HL-60 (cell line): Measurements from ENCODE around the gene SPART.

Experiments
- DNase-seq, 2 experiments: peaks; one replicate each; pipeline ENCODE4 v3.0.0-alpha.2; 2010 to 2020; ENCODE audit warnings: low read depth in 1 of 2, low spot score in 1 of 2
- H3K27ac ChIP-seq: fragments of 250-450 bp; sonication (Bioruptor Pico); replicated peaks from 2 replicates; pipeline ENCODE4 v1.5.1; 2020; ENCODE audit warnings: mild to moderate bottlenecking, moderate library complexity
- H3K27me3 ChIP-seq: fragments of 250-450 bp; sonication (Bioruptor Pico); 2 replicates; pipeline ENCODE4 v1.5.1; 2021; ENCODE audit warnings: mild to moderate bottlenecking, moderate library complexity; ENCODE audit not compliant: insufficient read depth, poor library complexity, severe bottlenecking
- H3K4me3 ChIP-seq: replicated peaks from 2 replicates; pipeline ENCODE4 v1.5.1; 2011; ENCODE audit warnings: mild to moderate bottlenecking, control low read depth, low read length; ENCODE audit not compliant: insufficient read depth
- GABPA ChIP-seq: IDR thresholded peaks from 2 replicates; pipeline ENCODE4 v1.6.1; 2012; ENCODE audit warnings: low read depth
- POLR2AphosphoS5 ChIP-seq: IDR thresholded peaks from 2 replicates; pipeline ENCODE4 v1.6.1; 2012; ENCODE audit warnings: low read depth
- SPI1 ChIP-seq: IDR thresholded peaks from 2 replicates; pipeline ENCODE4 v1.6.1; 2012; ENCODE audit warnings: low read depth, mild to moderate bottlenecking, borderline replicate concordance
- long read RNA-seq: library from polyadenylated mRNA; unstranded; transcript quantifications from one replicate; pipeline ENCODE4 v2.0.0, GENCODE V29; 2020
- TF ChIP-seq, protein P1 (sequence below): IDR thresholded peaks from one replicate; pipeline ENCODE4 v1.5.1; 2011; ENCODE audit warnings: low read length, control low read depth, inconsistent platforms; ENCODE audit not compliant: insufficient read depth
- TF ChIP-seq, protein P2 (sequence below): IDR thresholded peaks from 2 replicates; pipeline ENCODE4 v1.6.1; 2012; ENCODE audit warnings: low read depth; ENCODE audit not compliant: insufficient replicate concordance

SPART gene, protein sequence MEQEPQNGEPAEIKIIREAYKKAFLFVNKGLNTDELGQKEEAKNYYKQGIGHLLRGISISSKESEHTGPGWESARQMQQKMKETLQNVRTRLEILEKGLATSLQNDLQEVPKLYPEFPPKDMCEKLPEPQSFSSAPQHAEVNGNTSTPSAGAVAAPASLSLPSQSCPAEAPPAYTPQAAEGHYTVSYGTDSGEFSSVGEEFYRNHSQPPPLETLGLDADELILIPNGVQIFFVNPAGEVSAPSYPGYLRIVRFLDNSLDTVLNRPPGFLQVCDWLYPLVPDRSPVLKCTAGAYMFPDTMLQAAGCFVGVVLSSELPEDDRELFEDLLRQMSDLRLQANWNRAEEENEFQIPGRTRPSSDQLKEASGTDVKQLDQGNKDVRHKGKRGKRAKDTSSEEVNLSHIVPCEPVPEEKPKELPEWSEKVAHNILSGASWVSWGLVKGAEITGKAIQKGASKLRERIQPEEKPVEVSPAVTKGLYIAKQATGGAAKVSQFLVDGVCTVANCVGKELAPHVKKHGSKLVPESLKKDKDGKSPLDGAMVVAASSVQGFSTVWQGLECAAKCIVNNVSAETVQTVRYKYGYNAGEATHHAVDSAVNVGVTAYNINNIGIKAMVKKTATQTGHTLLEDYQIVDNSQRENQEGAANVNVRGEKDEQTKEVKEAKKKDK
- long read RNA-seq, full-length matches to known transcripts = 590 of 726 reads
- long read RNA-seq, partial matches to known transcripts = 33 of 726 reads
- long read RNA-seq, other reads (novel, unspliced or antisense) = 103 of 726 reads

DNA sequence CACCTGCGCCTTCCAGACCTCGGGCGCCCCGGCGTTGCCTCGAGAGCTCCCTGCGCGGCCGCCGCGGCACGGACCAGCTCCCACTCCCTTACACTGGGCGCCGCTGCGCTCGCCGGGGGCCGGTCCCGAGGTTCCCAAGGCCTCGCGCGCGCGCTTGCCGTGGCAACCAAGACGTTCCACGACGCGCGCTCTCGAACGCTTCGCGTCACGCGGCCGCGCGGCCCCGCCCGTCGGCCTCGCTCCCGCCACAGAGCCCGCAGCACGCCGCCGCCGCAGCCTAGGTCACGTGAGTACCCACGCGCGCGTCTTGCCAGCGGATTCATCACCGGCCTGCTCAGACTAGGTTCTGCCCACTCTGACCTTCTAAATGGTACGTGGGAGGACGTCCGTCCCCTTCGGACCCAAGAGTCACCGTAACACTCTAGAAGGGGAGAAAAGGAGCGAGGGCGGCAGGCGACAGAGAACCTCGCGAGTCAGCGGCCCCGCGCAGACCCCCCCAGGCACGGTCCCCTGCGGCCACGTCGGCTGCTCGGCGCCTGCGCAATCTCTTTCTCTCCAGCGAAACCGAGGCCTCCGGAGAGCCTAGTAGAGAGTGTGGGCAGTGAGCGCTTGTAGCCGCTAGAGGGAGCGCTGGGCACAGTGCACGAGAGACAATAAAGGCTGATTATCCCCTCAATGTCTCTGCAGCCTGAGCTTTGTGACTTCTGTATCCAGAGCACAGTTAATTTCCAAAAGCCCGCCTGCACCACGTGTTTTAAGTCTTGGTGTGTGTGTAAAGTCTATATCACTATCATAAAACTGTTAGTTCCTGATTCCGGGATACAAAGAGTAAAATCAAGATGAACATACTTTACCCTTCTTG is at the start of gene SPART:
TSS of gene SPART (minus strand) at position 173 of the 862 bp plus-strand sequence. CDS start 10,564 bp downstream, outside the sequence.
- no peaks in the 10 kb centered on the region for H3K27me3 ChIP-seq
- TF ChIP-seq, protein P1, sequence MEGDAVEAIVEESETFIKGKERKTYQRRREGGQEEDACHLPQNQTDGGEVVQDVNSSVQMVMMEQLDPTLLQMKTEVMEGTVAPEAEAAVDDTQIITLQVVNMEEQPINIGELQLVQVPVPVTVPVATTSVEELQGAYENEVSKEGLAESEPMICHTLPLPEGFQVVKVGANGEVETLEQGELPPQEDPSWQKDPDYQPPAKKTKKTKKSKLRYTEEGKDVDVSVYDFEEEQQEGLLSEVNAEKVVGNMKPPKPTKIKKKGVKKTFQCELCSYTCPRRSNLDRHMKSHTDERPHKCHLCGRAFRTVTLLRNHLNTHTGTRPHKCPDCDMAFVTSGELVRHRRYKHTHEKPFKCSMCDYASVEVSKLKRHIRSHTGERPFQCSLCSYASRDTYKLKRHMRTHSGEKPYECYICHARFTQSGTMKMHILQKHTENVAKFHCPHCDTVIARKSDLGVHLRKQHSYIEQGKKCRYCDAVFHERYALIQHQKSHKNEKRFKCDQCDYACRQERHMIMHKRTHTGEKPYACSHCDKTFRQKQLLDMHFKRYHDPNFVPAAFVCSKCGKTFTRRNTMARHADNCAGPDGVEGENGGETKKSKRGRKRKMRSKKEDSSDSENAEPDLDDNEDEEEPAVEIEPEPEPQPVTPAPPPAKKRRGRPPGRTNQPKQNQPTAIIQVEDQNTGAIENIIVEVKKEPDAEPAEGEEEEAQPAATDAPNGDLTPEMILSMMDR = peak; percentile 95
- TF ChIP-seq POLR2AphosphoS5 (peak; percentile 80), GABPA (no peak)
- peak; percentile 93 to 96 for DNase-seq
- peak within 1 kb of the TSS; percentile 96 for H3K27ac ChIP-seq
- peak within 1 kb of the TSS; percentile 83 for H3K4me3 ChIP-seq

DNA sequence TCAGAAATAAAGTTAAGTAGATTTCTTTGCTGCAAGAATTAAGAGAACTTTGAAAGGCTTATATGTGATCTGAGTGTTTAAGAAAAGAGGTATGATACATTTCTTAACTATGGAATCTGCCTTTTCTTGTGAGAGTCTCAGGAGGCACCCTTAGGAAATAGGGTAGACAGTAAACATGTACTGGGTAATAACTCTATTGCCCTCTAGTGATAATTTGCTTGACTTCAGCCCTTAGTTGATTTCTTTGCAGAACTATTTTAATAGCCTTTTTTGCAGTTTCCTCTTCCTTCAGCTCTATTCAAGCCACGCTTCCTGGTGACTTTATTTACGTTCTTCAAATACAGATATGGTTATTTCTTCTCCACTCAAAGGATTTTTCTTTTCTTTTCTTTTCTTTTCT is 49.1 kb upstream of the SPART start:
- peak in 1 of 2 experiments; percentile 44 for DNase-seq
- Histone ChIP-seq H3K27me3 (no peaks in the 10 kb centered on the region), H3K4me3 (no peak overlapping the region), H3K27ac (no peak overlapping the region)
- TF ChIP-seq, protein P1 = peak; percentile 33
- TF ChIP-seq SPI1 (no peak), POLR2AphosphoS5 (no peak), GABPA (no peak)
- TF ChIP-seq, protein P2, sequence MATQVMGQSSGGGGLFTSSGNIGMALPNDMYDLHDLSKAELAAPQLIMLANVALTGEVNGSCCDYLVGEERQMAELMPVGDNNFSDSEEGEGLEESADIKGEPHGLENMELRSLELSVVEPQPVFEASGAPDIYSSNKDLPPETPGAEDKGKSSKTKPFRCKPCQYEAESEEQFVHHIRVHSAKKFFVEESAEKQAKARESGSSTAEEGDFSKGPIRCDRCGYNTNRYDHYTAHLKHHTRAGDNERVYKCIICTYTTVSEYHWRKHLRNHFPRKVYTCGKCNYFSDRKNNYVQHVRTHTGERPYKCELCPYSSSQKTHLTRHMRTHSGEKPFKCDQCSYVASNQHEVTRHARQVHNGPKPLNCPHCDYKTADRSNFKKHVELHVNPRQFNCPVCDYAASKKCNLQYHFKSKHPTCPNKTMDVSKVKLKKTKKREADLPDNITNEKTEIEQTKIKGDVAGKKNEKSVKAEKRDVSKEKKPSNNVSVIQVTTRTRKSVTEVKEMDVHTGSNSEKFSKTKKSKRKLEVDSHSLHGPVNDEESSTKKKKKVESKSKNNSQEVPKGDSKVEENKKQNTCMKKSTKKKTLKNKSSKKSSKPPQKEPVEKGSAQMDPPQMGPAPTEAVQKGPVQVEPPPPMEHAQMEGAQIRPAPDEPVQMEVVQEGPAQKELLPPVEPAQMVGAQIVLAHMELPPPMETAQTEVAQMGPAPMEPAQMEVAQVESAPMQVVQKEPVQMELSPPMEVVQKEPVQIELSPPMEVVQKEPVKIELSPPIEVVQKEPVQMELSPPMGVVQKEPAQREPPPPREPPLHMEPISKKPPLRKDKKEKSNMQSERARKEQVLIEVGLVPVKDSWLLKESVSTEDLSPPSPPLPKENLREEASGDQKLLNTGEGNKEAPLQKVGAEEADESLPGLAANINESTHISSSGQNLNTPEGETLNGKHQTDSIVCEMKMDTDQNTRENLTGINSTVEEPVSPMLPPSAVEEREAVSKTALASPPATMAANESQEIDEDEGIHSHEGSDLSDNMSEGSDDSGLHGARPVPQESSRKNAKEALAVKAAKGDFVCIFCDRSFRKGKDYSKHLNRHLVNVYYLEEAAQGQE = no peak

DNA sequence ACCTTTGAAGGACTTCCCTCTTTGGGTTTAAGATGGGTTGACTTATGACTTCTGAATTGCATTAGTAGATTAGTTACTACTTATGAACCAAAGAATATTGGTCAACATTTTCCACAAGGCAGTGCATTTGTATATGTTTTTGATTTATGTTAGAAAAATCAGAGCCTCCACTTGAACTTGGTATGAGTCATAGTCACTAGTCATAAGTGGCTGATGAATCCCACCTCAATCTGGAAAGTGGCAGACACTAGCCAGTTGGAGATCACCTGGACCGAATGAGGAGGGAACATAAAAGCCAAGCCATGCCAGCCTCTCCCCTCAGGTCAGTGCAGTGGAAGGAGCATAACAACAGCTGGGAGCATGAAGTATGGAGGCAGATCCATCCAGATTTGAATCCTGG is 39.3 kb upstream of the SPART start:
- no peak overlapping the region for H3K27ac ChIP-seq
- no peak for DNase-seq
- no peaks in the 10 kb centered on the region for H3K27me3 ChIP-seq
- no peak for TF ChIP-seq SPI1
- TF ChIP-seq GABPA = no peak
- TF ChIP-seq, protein P1 = no peak
- TF ChIP-seq, protein P2 = no peak
- no peak for TF ChIP-seq POLR2AphosphoS5
- no peak overlapping the region for H3K4me3 ChIP-seq
